ENCODE measurements around the gene PREP.
"Not testable (repeated sequence)": the region's sequence is repeated elsewhere in the genome, so short reads cannot be mapped to it uniquely, and the experiment has no call there.

PREP gene

GRCh38 chr6:105259913-105260889, 142.7 kb downstream of the PREP start:
- no peak for DNase-seq

GRCh38 chr6:105258816-105259215, 144.1 kb downstream of the PREP start:
- no peak for DNase-seq

- DNase-seq, result no peak
Observed at GRCh38 chr6:105257340-105257739, 145.5 kb downstream of the PREP start.

GRCh38 chr6:105256619-105257018, 146.3 kb downstream of the PREP start:
- no peak for DNase-seq

- DNase-seq, result no peak
Observed at GRCh38 chr6:105253787-105254186, 149.1 kb downstream of the PREP start.

- no peak for DNase-seq
Observed at GRCh38 chr6:105251689-105252088, 151.2 kb downstream of the PREP start.

- peak; percentile 72 for DNase-seq
Observed at GRCh38 chr6:105250533-105250932, 152.3 kb downstream of the PREP start.

GRCh38 chr6:105243487-105243886, 159.4 kb downstream of the PREP start:
- DNase-seq, result no peak

GRCh38 chr6:105235155-105235554, 167.7 kb downstream of the PREP start:
- no peak for DNase-seq

- not testable (repeated sequence) for DNase-seq
Observed at GRCh38 chr6:105231771-105232170, 171.1 kb downstream of the PREP start.

Measured in fibroblast of upper back skin (primary cell).